HG02610 (cell line): ENCODE data around the gene KIRREL2.
A peak's percentile ranks its signal among the peaks of the same experiment; 100 is the strongest.
"Not testable (repeated sequence)": the region's sequence is repeated elsewhere in the genome, so short reads cannot be mapped to it uniquely, and the experiment has no call there.

Experiments
- ATAC-seq: cut with Tn5 transposase; IDR thresholded peaks from one replicate; pipeline ENCODE4 v1.9.1; 2021; ENCODE audit warnings: mild to moderate bottlenecking, moderate library complexity; ENCODE audit not compliant: unreplicated experiment

The KIRREL2 gene

GRCh38 chr19:35895911-35896642 is 39.4 kb downstream of the KIRREL2 start:
- ATAC-seq = no peak

GRCh38 chr19:35896643-35897040 is 39.9 kb downstream of the KIRREL2 start:
- no peak for ATAC-seq

DNA sequence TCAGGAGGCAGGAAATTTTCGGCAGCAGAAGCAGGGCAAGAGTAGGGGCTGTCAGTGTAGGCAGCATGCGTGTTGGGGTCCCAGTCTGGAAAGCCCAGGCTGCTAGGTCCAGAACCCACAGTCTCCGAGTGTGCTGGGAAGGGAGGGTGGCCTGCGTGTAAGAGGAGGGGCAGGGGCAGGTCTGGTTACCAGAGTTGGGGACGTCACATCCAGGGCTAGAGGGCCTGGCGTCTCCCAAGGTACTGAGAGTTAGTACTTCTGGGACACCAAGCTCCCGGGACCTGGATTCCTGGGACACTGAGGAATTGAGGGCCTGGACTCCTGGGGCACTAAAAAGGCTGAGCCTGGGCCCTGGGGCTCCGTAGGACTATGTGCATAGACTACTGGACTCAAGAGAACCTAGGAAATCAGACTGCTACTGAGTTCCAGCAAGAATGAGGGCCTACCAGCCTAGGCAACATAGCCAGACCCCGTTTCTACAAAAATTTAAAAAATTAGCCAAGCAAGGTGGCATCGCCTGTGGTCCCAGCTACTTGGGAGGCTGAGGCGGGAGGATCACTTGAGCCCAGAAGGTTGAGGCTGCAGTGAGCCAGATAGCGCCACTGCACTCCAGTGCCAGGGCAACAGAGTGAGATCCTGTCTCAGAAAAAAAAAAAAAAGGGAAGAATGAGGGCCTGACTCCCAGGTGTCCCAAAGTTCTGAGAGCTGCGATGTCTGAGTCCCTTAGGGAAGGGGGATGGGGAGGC is 41.2 kb downstream of the KIRREL2 start:
- no peak for ATAC-seq

DNA sequence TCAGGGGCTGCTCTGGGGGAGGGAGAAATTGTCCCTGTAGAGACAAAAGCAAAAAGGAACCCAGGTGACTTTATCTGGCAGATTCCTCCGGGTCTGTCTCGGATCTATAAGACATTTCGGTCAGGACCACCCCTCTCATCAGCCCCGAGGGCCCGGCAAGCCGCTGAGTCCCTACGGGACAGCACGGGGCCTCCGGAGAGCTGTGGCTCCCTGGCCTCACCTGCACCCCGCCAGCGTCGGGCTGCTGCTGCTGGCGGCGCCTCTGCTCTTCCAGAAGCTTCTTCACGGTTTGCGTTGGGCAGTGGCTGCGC is 41.7 kb downstream of the KIRREL2 start:
- no peak for ATAC-seq

DNA sequence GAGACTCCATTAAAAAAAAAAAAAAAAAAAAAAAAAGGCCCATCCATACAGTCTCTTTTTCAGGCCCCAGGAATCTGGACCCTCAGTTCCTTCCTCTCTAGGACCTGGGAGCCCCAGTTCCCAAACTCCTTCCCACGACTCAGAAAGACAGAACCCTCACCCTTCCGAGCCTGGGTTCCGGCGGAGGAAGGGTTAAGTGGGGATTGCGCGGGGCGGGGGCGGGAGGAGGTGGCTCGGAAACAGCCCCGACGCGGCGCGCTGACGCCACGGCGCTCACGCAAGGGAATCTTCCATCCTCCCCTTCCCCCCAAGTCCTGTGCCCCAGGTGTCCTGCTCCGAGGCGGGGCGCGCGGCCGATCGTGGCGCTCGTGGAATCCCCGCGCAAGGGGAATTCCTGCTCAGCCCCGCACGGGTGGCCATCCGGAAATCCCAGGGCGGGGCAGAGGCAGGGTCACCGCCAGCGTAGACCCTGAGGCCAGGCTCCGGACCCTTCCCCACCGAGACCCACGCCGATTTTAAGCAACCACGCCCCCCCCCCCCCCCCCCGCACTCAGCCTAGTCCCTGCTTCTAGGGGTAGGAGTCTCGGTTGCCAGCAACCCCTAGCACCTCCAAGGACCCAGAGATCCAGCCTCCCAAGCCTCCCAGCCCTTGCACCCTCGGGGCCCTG is 43.0 kb downstream of the KIRREL2 start:
- peak; percentile 27 for ATAC-seq

GRCh38 chr19:35901055-35901644 is 44.4 kb downstream of the KIRREL2 start:
- ATAC-seq = no peak

- ATAC-seq = no peak
Observed at GRCh38 chr19:35901854-35902661, 45.3 kb downstream of the KIRREL2 start, which contains the start of gene HCST. TSS of gene HCST (plus strand) at chr19:35902529. CDS start at chr19:35902594, 65 bp downstream.

DNA sequence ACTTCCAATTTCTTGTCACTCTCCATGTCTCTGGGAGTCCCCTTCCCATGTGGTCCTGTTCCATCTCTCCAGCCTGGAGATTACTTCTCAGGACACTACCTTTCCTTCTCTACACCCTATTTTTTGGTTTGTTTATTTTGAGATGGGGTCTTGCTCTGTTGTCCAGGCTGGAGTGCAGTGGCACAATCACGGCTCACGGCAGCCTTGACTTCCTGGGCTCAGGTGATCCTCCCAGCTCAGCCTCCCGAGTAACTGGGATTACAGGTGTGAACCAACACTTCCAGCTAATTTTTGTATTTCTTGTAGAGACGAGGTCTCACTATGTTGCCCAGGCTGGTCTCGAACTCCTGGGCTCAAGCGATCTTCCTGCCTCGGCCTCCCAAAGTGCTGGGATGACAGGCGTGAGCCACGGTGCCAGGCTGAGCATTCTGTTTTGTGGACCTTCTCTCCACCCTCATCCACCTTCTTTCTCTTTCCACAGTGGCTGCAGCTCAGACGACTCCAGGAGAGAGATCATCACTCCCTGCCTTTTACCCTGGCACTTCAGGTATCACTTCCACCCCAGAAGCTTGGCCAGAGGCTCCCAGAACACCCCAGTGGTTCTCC is 46.3 kb downstream of the KIRREL2 start:
- no peak for ATAC-seq

GRCh38 chr19:35903550-35904179 is 47.0 kb downstream of the KIRREL2 start:
- ATAC-seq = peak; percentile 44

- ATAC-seq = no peak
Observed at GRCh38 chr19:35904311-35905068, 47.8 kb downstream of the KIRREL2 start.

DNA sequence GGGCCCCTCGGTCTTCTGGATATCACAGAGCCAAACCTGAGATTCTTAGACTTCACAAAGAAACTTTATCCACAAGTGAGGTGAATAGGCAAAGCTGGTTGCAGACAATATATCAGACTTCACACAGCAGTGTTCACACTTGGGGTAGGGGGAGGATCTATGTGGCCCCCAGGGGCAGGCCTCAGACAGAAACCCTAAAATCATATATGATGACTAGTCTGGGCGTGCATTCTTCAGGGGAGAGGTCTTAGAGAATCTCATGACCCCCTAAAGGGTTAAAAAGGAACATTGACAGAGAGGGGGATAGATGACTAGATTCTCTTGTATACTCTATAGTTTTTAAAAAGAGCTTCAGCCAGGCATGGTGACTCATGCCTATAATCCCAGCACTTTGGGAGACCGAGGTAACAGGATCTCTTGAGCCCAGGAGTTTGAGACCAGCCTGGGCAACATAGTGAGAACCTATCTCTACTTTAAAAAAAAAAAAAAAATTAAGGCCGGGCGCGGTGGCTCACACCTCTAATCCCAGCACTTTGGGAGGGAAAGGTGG is 48.5 kb downstream of the KIRREL2 start:
- no peak for ATAC-seq

DNA sequence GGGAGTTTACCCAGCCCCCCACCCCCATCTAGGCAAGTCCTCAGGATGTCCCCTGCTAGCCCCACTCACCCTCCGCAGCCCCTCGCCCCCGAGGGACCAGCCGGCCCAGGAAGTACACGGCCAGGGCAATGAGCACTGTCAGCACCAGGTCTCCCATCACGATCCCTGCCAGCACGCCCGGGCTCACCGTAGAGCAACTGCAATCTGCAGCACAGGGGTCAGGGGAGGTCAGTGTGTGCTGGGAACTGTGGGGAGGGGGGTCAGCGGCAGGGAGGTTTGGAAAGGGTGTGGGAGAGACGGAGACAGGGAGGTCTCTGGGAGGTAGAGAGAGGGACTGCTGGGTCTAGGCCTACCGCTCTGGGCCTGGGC is 50.6 kb downstream of the KIRREL2 start:
- ATAC-seq = no peak

DNA sequence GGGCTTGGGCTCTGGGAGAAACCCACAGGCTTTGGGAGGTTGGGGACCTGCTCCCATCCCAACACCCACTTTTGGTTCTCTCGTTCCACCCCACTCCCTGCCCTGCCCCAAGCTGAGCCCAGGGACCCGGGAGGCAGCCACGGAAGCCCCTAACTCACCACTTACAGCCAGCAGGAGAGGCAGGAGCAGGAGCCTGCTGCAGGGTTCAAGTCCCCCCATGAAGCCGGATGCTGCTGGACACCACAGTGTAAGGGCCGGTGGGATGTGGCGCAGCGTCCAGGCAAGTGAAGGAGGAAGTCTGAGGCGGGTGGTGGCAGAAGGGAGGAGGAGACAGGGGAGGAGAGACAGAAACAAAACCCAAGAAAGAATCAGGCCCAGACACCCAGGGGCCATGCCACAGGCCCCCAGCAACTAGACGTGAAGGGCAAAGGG is 51.3 kb downstream of the KIRREL2 start, which contains the start of gene TYROBP:
TYROBP (minus strand) TSS at position 286 of the 432 bp plus-strand sequence; CDS start at position 219, 67 bp downstream.
- no peak for ATAC-seq

DNA sequence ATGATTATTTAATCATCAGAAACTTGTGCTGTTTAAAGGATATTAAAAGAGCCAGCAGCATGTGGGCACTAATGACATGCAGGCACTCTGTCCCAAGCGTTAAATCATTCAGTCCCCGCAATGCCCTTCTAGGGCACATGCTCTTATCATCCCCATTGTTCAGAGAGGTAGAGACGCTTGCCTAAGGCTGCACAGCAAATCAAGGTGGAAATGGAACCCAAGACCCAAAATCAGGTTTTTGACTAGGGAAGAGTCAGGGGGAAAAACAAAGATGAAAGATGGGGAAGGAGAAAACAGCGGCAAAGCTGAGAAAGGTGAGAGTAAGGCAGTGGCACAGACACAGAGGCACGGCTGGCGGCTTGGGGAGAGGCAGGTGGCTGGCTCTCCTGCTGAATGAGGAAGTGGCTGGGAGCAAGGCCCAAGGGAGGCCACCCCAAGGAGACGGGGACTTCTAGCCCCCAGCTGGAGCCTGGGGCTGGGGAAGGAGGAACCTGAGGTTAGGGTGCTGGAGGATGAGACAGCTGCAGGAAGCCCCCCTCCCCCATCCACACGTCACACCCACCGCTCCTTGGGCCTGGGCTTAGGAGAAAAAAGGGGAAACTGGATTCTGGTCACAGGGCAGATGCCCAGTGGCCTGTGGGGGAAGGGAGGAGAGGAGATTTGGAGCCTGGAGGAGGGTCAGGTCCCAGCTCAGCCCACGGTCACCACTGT is 52.4 kb downstream of the KIRREL2 start:
- ATAC-seq = peak; percentile 38

- ATAC-seq = peak; percentile 22
Observed at GRCh38 chr19:35909684-35910035, 52.9 kb downstream of the KIRREL2 start.

- not testable (repeated sequence) for ATAC-seq
Observed at GRCh38 chr19:35910355-35910754, 53.6 kb downstream of the KIRREL2 start.

GRCh38 chr19:35911173-35911572 is 54.5 kb downstream of the KIRREL2 start:
- ATAC-seq = no peak

DNA sequence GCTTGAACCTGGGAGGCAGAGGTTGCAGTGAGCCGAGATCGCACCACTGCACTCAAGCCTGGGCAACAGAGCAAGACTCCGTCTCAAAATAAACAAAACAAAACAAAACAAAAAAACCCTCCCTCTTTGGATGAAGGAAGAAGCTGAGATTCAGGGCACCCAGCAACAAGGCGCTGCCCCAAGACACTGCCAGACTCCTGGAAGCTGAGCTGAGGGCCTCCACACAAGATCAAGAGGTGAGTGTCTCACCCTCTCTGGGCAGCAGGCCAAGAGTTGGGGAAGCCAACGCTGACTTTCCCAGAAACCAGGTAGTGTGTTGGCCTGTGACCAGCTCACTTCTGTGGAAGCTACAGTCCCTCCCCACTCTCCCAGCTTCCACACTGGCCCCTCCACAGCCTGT is 55.1 kb downstream of the KIRREL2 start:
- ATAC-seq = no peak
